Muscle layer of colon (tissue), 2 donors: ENCODE data around the gene ZNF629.

ENCODE experiments used
- H3K27ac ChIP-seq: one replicate; pipeline ENCODE4 v1.7.0; 2013; ENCODE audit warnings: low read depth, mild to moderate bottlenecking, low read length, moderate library complexity
- H3K27me3 ChIP-seq, 2 donors: one replicate each; pipeline ENCODE4 v1.7.0; 2013; ENCODE audit warnings: low read length in 2 of 2, mild to moderate bottlenecking in 2 of 2; ENCODE audit not compliant: insufficient read depth in 2 of 2, control insufficient read depth in 1 of 2
- H3K36me3 ChIP-seq: one replicate; pipeline ENCODE4 v1.7.0; 2013; ENCODE audit warnings: mild to moderate bottlenecking, low read length; ENCODE audit not compliant: insufficient read depth
- H3K4me1 ChIP-seq: one replicate; pipeline ENCODE4 v1.7.0; 2013; ENCODE audit warnings: mild to moderate bottlenecking, low read length; ENCODE audit not compliant: insufficient read depth
- H3K4me3 ChIP-seq, 2 donors: one replicate each; pipeline ENCODE4 v1.7.0; 2013; ENCODE audit warnings: low read length in 2 of 2, low read depth in 1 of 2, mild to moderate bottlenecking in 1 of 2, moderate library complexity in 1 of 2
- H3K9ac ChIP-seq: one replicate; pipeline ENCODE4 v1.7.0; 2013; ENCODE audit warnings: low read length
- H3K9me3 ChIP-seq: one replicate; pipeline ENCODE4 v1.7.0; 2013; ENCODE audit warnings: mild to moderate bottlenecking, low read length
- donor health status: abdominal sarcoma.
- donor health status: Adenocarcinoma of cecum.

Gene ZNF629

GRCh38 chr16:30774367-30775130 is 12.5 kb downstream of the ZNF629 start:
- no peaks in the 10 kb centered on the region for H3K27me3 ChIP-seq
- H3K4me3 ChIP-seq = peak overlapping the region; percentile 66 to 83
- H3K9ac ChIP-seq = peak overlapping the region; percentile 53
- no peaks in the 10 kb centered on the region for H3K9me3 ChIP-seq
- peaks cover 25% of the 10 kb centered on the region for H3K4me1 ChIP-seq
- H3K36me3 ChIP-seq = peaks cover 48% of the 10 kb centered on the region
- H3K27ac ChIP-seq = peak overlapping the region; percentile 81

GRCh38 chr16:30773826-30774225 is 13.2 kb downstream of the ZNF629 start:
- Histone ChIP-seq H3K27me3 (no peaks in the 10 kb centered on the region), H3K4me3 (no peak overlapping the region), H3K36me3 (peaks cover 55% of the 10 kb centered on the region), H3K9ac (no peak overlapping the region), H3K9me3 (no peaks in the 10 kb centered on the region), H3K27ac (no peak overlapping the region), H3K4me1 (peaks cover 25% of the 10 kb centered on the region)

DNA sequence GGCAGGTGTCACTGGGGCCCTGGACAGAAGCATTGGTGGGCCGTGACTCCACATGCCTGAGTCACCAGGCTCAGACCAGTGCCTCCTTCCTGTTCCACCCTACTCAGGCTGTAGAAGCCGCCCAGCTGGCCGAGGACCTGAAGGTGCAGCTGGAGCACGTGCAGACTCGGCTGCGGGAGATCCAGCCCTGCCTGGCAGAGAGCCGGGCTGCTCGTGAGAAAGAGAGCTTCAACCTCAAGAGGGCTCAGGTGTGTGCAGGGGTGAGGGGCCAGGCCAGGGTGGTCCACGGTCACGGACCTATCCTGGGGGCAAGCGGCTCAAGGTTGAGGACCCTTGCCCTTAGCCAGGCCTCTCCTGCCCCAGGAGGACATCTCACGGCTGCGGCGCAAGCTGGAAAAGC is 15.3 kb downstream of the ZNF629 start:
- Histone ChIP-seq H3K4me1 (peaks cover 18% of the 10 kb centered on the region), H3K4me3 (no peak overlapping the region), H3K9ac (no peak overlapping the region), H3K36me3 (peaks cover 76% of the 10 kb centered on the region), H3K27me3 (no peaks in the 10 kb centered on the region), H3K9me3 (no peaks in the 10 kb centered on the region), H3K27ac (no peak overlapping the region)

DNA sequence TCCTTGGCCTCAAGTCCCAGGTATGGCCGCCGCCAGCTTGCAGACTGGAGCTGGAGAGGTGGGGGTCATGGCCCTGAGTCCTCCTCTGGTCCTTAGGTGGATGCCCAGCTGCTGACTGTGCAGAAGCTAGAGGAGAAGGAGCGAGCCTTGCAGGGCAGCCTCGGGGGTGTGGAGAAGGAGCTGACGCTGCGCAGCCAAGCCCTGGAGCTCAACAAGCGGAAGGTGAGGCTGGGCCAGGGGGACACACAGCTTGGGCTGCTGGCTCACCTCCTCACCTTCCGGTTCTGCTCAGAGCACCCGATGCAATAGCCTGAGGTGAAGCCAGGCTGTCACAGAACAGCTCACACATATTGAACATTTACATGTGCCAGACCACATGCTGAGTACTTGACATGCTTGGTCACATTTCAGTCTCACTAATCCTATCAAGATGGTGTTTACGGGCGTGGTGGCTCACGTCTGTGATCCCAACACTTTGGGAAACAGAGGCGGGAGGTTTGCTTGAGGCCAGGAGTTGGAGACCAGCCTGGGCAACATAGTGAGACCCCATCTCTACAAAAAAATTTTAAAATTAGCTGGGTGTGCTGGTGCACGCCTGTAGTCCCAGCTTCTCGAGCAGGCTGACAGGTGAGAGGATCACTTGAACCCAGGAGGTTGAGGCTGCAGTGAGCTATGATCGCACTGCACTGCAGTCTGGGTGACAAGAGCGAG is 17.5 kb downstream of the ZNF629 start:
- Histone ChIP-seq H3K9me3 (no peaks in the 10 kb centered on the region), H3K36me3 (peaks cover 98% of the 10 kb centered on the region), H3K27me3 (no peaks in the 10 kb centered on the region), H3K4me1 (peaks cover 4% of the 10 kb centered on the region), H3K9ac (no peak overlapping the region), H3K27ac (no peak overlapping the region), H3K4me3 (no peak overlapping the region)

DNA sequence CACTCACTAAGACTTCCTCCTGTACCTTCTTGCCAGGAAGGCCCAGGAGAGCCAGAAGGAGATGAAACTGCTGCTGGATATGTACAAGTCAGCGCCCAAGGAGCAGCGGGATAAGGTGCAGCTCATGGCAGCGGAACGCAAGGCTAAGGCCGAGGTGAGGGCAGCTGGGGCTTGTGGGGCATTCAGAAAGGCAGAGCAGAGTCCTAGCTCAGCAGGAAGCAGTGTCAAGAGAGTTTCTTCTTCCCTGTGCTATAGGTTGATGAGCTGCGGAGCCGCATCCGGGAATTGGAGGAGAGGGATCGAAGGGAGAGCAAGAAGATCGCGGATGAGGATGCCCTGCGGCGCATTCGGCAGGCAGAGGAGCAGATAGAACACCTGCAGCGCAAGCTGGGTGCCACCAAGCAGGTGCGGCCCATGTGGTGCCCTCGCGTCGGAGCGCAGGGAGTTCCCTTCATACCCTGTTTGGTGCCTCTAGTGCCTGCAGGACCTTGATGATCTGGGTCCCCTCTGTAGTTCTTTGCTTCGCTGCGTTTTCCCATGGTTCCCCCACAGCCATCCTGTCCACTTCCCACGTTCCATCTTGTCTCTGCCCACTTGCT is 18.3 kb downstream of the ZNF629 start:
- peaks cover 8% of the 10 kb centered on the region for H3K4me1 ChIP-seq
- no peaks in the 10 kb centered on the region for H3K27me3 ChIP-seq
- H3K9ac ChIP-seq = no peak overlapping the region
- H3K36me3 ChIP-seq = peaks cover 98% of the 10 kb centered on the region
- no peak overlapping the region for H3K4me3 ChIP-seq
- no peaks in the 10 kb centered on the region for H3K9me3 ChIP-seq
- H3K27ac ChIP-seq = no peak overlapping the region

DNA sequence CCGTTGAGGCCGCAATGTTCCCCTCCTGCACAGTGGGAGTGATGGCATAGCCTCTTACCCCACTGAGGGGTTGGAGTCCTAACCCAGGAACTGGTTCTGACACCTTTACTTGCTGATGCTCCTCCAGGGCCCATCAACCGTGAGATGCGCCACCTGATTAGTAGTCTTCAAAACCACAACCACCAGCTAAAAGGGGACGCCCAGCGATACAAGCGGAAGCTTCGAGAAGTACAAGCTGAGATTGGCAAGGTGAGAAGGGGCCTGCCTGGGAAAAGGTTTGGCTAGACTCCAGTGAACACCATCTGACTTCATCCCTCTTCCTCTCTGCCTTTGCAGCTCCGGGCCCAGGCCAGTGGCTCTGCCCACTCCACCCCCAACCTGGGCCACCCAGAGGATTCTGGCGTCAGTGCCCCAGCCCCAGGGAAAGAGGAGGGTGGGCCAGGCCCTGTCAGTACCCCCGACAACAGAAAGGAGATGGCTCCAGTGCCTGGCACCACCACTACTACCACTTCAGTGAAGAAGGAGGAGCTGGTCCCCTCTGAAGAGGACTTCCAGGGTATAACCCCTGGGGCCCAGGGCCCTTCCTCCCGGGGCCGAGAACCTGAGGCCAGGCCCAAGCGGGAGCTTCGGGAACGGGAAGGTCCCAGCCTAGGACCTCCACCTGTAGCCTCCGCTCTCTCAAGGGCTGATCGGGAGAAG is 19.1 kb downstream of the ZNF629 start:
- no peak overlapping the region for H3K9ac ChIP-seq
- peaks cover 16% of the 10 kb centered on the region for H3K4me1 ChIP-seq
- peaks cover 99% of the 10 kb centered on the region for H3K36me3 ChIP-seq
- H3K4me3 ChIP-seq = no peak overlapping the region
- no peaks in the 10 kb centered on the region for H3K27me3 ChIP-seq
- H3K9me3 ChIP-seq = no peaks in the 10 kb centered on the region
- no peak overlapping the region for H3K27ac ChIP-seq

DNA sequence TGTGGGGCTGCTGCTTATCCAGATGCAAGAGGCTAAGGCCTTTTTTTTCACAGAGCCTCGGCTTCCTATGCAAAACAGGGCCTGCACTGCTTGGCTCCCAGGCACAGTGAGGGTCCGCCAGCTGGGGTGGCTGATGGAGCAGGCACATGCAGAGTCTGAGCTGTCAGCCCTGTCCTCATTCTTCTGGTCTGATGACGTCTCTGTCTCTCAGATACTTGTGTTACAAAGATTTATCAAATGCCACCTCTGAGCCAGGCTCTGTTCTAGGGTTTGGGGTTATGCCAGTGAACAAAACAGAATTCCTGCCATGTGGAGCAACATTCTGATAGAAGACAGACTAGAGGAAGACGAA is 20.1 kb downstream of the ZNF629 start:
- peaks cover 20% of the 10 kb centered on the region for H3K4me1 ChIP-seq
- H3K9ac ChIP-seq = no peak overlapping the region
- H3K9me3 ChIP-seq = no peaks in the 10 kb centered on the region
- no peak overlapping the region for H3K4me3 ChIP-seq
- H3K27ac ChIP-seq = no peak overlapping the region
- peaks cover 89% of the 10 kb centered on the region for H3K36me3 ChIP-seq
- no peaks in the 10 kb centered on the region for H3K27me3 ChIP-seq

DNA sequence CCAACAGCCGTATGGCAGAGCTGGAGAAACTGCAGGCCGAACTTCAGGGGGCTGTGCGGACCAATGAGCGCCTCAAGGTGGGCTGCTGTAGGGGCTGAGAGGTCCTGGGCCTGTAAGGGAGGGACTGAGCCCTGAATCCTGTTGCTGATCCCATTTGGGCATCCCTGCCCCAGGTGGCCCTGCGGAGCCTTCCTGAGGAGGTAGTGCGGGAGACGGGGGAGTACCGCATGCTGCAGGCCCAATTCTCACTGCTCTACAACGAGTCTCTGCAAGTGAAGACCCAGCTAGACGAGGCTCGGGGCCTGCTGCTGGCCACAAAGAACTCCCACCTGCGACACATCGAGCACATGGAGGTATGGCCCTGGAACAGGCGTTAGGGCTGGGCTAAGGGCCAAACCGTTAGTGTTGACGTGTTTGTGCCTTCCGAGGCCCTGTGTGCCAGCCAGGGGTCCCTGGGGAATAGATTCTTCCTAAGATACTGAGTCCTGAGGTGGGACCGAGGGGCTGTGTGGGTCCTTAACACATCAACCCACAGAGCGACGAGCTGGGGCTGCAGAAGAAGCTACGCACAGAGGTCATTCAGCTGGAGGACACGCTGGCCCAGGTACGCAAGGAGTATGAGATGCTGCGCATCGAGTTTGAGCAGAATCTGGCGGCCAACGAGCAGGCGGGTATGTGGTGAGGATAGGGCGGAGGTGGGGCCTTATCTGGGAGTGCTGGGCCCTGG is 20.6 kb downstream of the ZNF629 start:
- no peak overlapping the region for H3K27ac ChIP-seq

DNA sequence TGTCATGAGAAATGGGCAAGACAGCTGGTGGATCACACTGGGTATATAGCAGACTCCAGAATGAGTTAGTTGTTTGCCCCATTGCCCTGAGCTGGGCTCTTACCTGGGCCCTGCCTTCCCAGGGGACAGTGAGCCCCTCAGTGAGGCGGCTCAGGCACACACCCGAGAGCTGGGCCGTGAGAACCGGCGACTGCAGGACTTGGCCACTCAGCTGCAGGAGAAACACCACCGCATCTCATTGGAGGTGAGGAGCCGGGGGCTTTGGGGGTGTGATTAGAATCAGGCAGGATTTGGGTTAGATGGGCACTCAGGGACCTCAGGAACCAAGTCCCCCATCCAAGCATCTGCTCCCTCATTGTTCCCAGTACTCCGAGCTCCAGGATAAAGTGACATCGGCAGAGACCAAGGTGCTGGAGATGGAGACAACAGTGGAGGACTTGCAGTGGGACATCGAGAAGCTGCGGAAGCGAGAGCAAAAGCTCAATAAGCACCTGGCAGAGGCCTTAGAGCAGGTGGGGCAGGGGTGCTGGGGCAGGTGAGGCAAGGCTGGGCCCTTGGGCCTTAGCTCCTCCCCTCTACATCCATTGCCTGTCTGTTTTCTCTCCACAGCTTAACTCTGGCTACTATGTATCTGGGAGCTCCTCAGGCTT is 22.1 kb downstream of the ZNF629 start:
- H3K9ac ChIP-seq = no peak overlapping the region
- H3K4me1 ChIP-seq = peaks cover 27% of the 10 kb centered on the region
- no peak overlapping the region for H3K4me3 ChIP-seq
- H3K9me3 ChIP-seq = no peaks in the 10 kb centered on the region
- peaks cover 70% of the 10 kb centered on the region for H3K36me3 ChIP-seq
- H3K27ac ChIP-seq = no peak overlapping the region
- H3K27me3 ChIP-seq = no peaks in the 10 kb centered on the region

More for the DNA sequence above, 20.6 kb downstream of the ZNF629 start:
- Histone ChIP-seq H3K4me3 (no peak overlapping the region), H3K9ac (no peak overlapping the region), H3K4me1 (peaks cover 20% of the 10 kb centered on the region), H3K27me3 (no peaks in the 10 kb centered on the region), H3K36me3 (peaks cover 84% of the 10 kb centered on the region), H3K9me3 (no peaks in the 10 kb centered on the region)

- Histone ChIP-seq H3K9ac (no peak overlapping the region), H3K36me3 (peaks cover 62% of the 10 kb centered on the region), H3K27ac (no peak overlapping the region), H3K9me3 (no peaks in the 10 kb centered on the region), H3K4me1 (peaks cover 27% of the 10 kb centered on the region), H3K27me3 (no peaks in the 10 kb centered on the region), H3K4me3 (no peak overlapping the region)
Measured at GRCh38 chr16:30764086-30764485, 22.9 kb downstream of the ZNF629 start.
